ENCODE data around the gene METTL9. TPM values are rescaled to one million over a fixed set of nuclear protein-coding genes. Genes with fewer than 3 reads are reported as not detected.
"Not testable (repeated sequence)": the region's sequence is repeated elsewhere in the genome, so short reads cannot be mapped to it uniquely, and the experiment has no call there.

METTL9 gene
- total and polyA plus RNA-seq, 3 donors from 2014 or later: 42.4 to 77.5 (median 70.5) TPM

- Histone ChIP-seq H3K27ac (peak overlapping the region in 1 of 2 donors; percentile 37), H3K27me3 (no peaks in the 10 kb centered on the region), H3K9me3 (no peaks in the 10 kb centered on the region), H3K36me3 (ENCODE audit: low read depth, missing control alignments) (no peaks in the 10 kb centered on the region), H3K4me3 (no peak overlapping the region), H3K4me1 (peaks cover 15% of the 10 kb centered on the region)
- WGBS, 2 donors: 68 to 74% methylated on average over 9 of the region's 9 CpGs
- no peak for DNase-seq
- TF ChIP-seq POLR2A (IDR thresholded peaks at IDR 0.05): no peak
- no peak for TF ChIP-seq CTCF (IDR thresholded peaks at IDR 0.05)
- intact Hi-C loops (cut with DNase I; ENCODE audit: low total_unique reads): no loop called here
Measured at GRCh38 chr16:21645261-21645721, 45.9 kb downstream of the METTL9 start.

- H3K4me3 ChIP-seq: no peak overlapping the region
- DNase-seq: no peak
- TF ChIP-seq CTCF (IDR thresholded peaks at IDR 0.05): no peak
- no peak for TF ChIP-seq POLR2A (IDR thresholded peaks at IDR 0.05)
- 35 to 60% methylated on average over 5 of the region's 5 CpGs for WGBS, 2 donors
- no peaks in the 10 kb centered on the region for H3K9me3 ChIP-seq
- peak overlapping the region in 1 of 2 donors; percentile 37 for H3K27ac ChIP-seq
- peaks cover 10% of the 10 kb centered on the region for H3K4me1 ChIP-seq
- H3K27me3 ChIP-seq: no peaks in the 10 kb centered on the region
- H3K36me3 ChIP-seq (ENCODE audit: low read depth, missing control alignments): no peaks in the 10 kb centered on the region
- intact Hi-C loops (cut with DNase I; ENCODE audit: low total_unique reads): no loop called here
Measured at GRCh38 chr16:21646091-21646490, 46.7 kb downstream of the METTL9 start.

GRCh38 chr16:21646721-21647561 lies 47.6 kb downstream of the METTL9 start:
- DNase-seq: no peak

GRCh38 chr16:21647562-21648164 lies 48.3 kb downstream of the METTL9 start:
- TF ChIP-seq POLR2A (IDR thresholded peaks at IDR 0.05) (no peak), CTCF (IDR thresholded peaks at IDR 0.05) (no peak)
- H3K27me3 ChIP-seq: no peaks in the 10 kb centered on the region
- H3K27ac ChIP-seq: no peak overlapping the region
- intact Hi-C loops (cut with DNase I; ENCODE audit: low total_unique reads): no loop called here
- no peaks in the 10 kb centered on the region for H3K36me3 ChIP-seq (ENCODE audit: low read depth, missing control alignments)
- no peaks in the 10 kb centered on the region for H3K9me3 ChIP-seq
- no peak overlapping the region for H3K4me3 ChIP-seq
- H3K4me1 ChIP-seq: peaks cover 10% of the 10 kb centered on the region
- 66 to 79% methylated on average over 9 of the region's 9 CpGs for WGBS, 2 donors
- no peak for DNase-seq

More at GRCh38 chr16:21646721-21647561, 47.6 kb downstream of the METTL9 start:
- no peak for TF ChIP-seq CTCF (IDR thresholded peaks at IDR 0.05)
- Histone ChIP-seq H3K36me3 (ENCODE audit: low read depth, missing control alignments) (no peaks in the 10 kb centered on the region), H3K27me3 (no peaks in the 10 kb centered on the region), H3K4me1 (peaks cover 10% of the 10 kb centered on the region), H3K4me3 (no peak overlapping the region), H3K9me3 (no peaks in the 10 kb centered on the region), H3K27ac (no peak overlapping the region)
- WGBS, 2 donors: 90 to 93% methylated on average over 18 of the region's 18 CpGs
- intact Hi-C loops (cut with DNase I; ENCODE audit: low total_unique reads): no loop called here

- intact Hi-C loops (cut with DNase I; ENCODE audit: low total_unique reads); DNase-seq: not testable (repeated sequence)
- WGBS, 2 donors: 89 to 95% methylated on average over 12 of the region's 12 CpGs
Measured at GRCh38 chr16:21649826-21650406, 50.5 kb downstream of the METTL9 start.

More at GRCh38 chr16:21649826-21650406, 50.5 kb downstream of the METTL9 start:
- not testable (repeated sequence) for H3K36me3 ChIP-seq (ENCODE audit: low read depth, missing control alignments); H3K27me3 ChIP-seq; H3K9me3 ChIP-seq; H3K4me3 ChIP-seq; H3K27ac ChIP-seq
- peaks cover 10% of the 10 kb centered on the region for H3K4me1 ChIP-seq
